HG03439 (cell line): Measurements from ENCODE around the gene NKTR.

Source experiments
- ATAC-seq: cut with Tn5 transposase; IDR thresholded peaks from one replicate; pipeline ENCODE4 v1.9.1; 2021; ENCODE audit warnings: mild to moderate bottlenecking, moderate library complexity; ENCODE audit not compliant: unreplicated experiment

NKTR gene

DNA sequence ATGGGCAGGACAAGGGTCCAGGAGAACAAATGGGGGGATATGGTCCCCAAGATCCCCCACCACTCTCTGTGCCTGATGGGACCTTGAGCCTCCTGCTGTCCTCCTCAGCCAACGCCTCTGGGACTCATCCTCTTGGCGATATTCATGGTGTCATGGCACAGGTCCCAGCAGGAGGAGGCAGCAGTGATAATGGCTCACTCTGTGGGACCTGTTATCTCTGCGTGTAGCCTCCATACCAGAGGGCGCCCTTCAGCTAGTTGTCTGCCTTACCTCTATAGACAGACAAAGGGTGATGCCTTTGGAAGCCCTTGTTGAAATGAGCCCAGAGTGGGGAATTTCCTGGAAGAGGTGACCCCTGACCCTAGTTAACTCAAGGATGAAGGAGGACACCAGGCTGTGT is 60.4 kb downstream of the NKTR start:
- no peak for ATAC-seq

DNA sequence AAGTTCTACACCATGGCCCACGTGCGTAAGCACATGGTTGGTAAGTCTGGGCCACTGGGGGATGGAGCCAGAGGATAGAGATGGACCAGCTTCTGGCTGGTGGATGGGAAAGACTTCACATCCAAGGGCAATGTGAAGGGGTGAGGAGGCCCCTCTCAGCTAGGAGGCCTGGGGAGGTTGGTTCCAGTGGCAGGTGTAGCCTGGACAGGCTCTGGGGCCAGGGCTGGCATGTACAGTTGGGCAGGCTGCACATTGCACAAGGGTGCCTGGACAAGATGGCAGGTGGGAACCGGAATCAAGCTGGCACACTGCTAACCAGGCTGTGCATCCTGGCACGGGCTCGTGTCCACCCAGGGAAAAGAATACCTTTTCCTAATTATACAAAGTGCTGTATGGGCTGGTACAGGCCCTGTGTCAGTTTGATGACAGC is 61.1 kb downstream of the NKTR start:
- no peak for ATAC-seq

DNA sequence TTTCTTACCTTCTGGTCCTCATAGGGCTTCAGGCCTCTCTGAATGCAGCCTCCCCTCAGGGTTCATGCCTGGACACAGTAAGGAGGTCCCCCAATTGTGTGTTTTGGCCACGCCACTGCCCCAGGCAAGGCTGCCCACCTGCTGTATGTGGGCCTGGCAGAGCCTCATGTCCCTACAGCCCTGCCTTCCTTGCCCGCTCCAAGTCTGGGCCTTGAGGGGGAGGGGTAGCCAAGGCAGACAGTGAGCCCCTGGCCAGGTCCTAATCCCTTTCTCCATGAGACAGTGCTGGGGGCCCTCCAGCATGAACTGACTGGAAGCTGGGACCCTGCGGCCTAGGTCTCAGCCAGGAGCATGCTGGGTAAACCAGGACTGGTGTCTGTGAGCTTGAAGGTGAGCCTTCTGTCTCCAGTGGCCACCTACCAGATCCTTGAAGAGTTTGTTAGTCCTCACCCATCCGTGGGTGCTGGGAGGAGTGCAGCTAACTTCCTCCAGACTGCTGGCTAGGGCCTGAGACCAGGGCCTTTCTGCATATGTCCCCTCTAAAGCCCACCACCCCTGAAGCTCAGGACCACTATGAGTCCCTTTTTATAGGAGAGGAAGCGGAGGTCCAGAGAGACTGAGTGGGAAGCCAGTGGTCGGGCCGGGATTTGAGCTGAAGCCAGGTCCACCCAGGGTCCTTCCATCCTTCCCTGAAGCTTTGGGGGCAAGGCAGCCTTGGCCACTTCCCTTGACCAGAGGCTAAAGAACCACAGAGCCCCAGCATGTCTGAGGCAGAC is 61.7 kb downstream of the NKTR start:
- no peak for ATAC-seq

DNA sequence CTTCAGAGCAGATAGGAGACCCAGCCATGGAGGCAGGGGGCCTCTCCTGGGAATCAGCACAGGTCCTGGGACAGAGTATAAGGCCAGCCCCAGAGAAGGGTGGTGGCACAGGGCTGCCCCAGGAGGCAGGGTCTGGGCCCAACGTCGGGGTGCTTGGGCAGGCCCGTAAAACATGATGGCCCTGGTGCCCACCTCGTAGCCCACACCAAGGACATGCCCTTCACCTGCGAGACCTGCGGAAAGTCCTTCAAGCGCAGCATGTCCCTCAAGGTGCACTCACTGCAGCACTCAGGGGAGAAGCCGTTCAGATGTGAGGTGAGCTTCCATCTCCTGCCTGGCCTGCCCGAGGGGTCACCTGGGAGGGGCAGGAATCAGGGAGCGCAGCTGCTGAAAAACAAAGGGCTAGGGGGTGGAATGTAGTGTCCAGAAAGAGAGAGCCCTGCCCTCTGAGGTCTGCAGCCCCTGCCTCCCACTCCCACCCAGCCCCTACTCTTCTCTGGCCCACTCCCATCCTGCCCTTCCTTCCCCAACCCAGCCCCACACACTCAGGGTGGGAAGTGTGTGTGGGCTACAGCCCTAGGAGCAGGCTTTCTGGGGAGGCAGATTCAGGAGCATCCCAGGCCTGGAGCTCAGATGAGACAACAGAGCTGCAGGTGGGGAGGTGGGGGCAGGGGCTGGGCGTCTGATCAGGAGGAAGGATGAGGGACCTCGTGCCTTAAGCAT is 62.5 kb downstream of the NKTR start:
- no peak for ATAC-seq

DNA sequence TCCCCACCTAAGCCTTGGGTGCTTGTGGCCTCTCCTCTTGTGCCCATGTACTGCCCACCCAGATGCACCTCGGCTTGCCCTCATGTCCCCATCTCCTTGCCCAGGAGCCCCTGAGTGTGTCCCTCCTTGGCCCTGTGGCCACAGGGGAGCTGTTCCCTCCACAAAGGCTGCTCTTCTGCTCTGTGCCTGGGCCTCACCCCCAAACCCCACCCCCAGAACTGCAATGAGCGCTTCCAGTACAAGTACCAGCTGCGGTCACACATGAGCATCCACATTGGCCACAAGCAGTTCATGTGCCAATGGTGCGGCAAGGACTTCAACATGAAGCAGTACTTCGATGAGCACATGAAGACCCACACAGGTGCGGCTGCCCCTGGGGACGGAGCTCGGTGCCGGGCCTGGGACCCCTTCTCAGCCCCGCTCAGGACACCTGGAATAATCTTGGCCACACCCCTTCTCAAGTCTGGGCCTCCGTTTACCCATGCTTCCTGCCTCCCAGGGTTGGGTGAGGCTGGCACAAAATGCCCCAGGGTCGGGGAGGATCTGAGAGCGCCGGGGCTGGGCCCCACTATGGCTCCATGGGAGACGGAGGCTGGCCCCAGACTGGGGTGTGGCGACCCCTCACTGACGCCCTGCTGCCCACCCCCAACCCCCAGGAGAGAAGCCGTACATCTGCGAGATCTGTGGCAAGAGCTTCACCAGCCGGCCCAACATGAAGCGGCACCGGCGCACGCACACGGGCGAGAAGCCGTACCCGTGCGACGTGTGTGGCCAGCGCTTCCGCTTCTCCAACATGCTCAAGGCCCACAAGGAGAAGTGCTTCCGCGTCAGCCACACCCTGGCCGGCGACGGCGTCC is 63.3 kb downstream of the NKTR start:
- ATAC-seq: no peak

DNA sequence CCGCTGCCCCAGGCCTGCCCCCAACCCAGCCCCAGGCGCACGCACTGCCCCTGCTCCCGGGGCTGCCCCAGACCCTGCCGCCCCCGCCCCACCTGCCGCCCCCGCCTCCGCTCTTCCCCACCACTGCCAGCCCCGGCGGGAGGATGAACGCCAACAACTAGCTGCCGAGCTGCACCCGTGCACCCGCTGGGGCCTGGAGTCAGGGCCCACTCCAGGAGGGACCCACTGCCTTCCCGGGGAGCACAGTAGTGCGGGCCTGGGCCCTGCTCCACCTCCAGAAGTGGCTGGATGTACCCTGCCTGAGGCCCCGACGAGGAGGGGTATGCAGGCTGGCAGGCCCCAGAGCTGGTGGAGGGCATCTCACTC is 63.9 kb downstream of the NKTR start:
- no peak for ATAC-seq

DNA sequence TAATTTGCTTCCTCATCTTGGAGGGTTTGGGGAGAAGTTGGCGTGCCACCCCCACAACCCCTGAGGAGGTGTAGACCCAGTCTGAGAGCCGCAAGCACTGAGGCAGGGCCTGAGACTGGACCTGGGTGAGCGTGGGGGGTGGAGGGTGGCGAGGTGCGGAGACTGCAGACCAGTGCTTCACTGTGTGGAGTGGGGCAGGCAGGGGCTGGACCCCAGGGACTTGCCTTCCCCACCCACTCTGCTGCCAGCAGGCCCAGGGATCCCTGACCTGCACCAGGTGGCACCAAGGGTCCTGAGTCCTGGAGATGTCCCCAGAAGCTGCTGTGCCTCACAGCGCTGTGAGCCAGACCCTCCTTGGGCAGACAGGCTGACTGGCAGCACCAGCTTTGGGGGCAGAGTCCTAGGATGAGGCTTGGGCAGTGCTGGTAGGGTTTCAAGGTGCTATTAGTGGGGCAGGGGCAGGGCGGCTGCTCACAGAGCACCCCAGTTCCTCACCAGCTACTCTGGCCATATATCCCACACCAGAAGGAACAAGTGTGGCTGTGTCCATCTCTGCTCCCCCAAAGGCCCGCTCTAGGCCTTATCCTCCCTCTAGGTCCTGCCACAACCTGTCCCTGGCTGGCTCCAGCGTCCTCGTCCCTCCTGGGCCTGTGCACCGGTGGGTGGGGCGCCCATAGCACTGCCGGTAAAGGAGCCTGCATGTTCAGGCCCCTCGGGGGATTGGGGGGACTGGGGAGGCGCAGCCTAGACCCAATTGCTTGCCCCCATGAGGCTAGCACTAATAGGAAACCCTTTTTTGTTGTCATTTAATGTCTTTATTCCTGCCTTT is 64.8 kb downstream of the NKTR start:
- ATAC-seq: no peak

DNA sequence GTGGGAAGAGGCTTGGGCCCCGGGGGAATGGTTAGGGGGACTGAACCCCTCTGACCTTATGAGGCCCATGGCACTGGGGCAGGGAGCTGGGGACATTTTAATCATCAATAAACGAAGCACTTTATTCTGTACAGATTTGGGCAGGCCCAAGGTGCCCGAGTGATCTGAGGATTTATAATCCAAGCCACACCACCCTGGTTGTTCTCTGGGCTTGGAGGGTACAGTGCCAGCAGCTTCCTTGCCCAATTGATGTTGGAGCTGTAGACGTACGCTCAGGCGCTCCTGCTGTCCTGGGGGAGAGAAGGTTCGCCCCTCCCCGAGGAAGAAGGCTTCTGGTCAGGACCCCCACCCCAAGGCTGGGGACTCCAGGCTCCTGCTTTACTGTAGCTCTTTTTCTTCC is 65.5 kb downstream of the NKTR start:
- no peak for ATAC-seq

DNA sequence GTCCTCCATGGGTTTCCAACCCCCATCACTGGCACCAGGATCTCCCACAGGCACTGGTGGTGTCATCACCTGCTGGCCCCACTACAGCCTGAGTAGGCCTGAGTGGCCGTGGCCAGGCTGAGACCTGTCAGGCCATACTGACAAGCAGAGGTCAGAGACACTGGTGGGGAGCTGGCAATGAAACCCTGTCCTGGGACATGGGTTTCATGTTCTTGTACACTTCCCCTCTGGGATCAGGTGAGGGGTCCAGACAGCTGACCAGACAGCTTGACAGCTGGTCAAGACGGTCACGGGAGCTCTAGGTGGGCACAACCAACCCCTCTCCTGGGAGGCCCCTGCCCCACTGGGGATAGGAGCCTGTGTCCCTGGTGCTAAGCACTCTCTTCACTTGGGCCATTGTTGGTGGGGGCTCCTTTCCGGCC is 66.1 kb downstream of the NKTR start:
- no peak for ATAC-seq

DNA sequence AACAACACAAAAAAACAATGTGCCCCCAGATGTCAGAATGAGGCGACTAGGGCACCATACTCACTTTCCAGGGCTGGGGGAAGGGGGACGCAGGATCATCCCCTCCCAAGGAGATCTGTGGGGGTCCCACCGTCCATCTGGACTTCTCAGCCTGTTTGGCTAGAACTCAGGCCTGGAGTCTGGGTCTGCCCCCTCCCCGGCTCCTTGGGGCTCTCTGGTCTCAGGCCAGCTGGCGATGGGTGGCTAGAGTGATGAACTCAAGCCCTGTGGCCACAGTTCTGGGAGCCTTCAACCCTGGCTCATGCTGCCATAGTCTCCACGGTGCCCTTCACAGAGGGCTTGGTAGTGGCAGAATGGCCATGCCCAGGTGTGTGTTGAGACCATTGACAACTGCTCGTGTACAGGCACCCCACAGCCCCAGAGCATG is 66.6 kb downstream of the NKTR start:
- no peak for ATAC-seq

DNA sequence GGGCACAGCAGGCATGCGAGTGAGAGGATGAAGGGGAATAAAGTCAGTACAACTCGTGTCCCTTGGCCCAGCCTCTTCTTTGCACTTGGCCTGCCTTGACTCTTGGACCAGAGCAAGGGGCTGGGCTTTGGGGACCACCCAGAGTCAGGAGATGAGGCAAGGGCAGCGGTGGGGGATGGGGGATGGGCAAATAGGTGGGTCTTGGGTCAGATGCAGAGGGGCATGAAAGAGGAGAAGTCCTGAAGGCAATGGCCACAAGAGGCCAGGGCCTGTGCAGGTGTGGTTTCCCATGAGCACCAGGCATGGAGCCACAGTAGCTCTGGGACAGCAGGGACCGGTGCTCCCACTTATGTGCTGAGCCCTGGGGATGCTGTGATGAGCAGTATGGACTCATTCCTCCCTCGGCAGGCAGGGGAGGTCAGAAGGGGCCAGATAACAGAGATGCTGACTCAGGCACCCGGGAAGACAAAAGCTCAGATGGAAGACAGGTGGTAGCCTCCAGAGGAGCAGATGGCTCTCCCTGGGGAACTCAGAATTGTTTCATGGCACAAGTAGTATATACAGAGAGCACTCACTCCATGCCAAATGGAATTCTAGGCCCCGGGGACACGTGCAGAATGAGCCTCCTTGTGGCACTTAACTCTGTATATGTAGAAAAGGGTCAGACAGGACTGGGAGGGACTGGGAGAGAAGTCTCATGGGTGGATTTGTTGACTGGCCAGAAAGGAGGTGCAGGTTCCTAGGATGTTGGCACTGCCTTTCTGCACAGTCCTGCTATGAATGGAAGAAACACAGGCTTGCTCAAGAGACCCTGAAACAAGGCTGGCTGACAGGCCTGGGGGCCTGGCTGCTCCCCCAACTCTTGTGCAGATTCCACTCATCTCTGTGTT is 67.3 kb downstream of the NKTR start:
- ATAC-seq: no peak

DNA sequence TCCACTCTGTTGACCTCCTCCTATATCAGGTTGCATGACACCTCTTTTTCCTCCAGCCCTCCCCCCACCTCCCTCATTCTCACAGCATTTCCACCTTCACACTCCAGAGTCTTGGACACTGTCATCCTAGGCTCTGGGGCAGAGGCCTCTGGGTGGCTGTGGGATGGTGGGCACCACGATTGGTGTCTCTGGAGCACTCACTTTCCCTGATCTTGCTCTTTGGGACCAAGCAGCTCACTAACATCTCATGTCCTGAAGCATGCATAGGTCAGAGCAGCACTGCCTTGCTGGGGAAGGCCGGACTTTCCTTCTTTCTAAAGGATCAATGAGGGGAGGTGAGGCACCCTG is 67.9 kb downstream of the NKTR start:
- ATAC-seq: no peak

DNA sequence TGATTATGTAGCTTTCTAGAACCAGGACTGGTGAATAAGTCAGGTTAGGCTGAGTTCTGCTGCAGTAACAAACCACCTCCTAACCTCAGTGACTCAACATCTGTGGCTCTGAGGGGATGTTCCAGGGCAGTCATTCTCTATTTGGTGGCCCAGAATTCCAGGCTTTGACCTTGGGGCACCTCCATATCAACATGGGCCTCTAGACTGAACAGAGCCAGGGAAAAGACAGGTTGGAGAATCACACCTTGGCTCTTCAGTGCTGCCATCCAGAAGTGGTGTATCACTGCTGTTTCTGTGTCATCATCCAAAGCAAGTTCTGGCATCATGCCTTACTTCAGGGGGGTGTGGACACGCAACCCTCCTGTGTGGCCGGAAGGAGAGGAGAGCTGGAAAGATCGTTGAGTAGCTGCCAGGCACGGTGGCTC is 68.3 kb downstream of the NKTR start:
- no peak for ATAC-seq

DNA sequence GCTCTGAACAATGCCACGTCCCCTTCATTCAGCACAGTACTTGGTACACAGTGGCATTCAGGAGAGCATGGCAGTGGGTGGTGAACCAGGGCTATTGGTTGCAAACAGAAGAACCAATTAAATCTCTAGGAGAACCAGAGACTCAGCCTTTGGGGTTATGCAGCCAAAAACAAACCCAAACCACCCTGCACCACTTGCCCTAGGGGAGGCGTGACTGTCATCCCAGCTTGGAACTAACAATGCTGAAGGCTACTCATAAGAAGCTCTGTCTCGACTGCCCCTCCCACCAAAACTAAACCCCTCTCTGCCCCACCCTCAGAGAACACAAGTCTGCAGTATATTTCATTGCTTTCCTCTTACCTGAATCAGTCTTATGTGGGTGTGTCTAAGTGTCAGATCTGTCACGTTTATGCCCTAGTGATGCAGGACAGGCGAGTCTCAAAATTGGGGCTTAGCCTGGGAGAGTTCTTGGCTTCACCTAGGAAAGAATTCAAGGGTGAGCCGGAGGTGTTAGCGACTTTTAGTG is 69.6 kb downstream of the NKTR start:
- no peak for ATAC-seq

DNA sequence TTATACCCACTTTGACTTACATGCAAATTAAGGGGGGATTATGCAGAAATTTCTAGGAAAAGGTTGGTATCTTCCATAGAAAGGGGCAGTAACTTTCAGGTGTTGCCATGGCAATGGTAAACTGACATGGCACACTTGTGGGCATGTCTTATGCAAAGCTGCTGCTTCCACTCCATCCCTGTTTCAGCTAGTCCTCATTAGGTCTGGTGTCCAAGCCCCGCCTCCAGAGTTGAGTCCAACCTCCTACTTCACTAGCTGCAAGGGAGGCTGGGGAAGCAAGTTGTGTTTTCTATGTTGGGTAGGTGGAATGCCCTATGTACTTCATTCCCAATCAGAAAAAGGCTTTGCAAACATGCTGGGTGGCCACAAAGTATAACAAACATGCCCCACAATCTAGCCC is 70.2 kb downstream of the NKTR start:
- ATAC-seq: no peak

DNA sequence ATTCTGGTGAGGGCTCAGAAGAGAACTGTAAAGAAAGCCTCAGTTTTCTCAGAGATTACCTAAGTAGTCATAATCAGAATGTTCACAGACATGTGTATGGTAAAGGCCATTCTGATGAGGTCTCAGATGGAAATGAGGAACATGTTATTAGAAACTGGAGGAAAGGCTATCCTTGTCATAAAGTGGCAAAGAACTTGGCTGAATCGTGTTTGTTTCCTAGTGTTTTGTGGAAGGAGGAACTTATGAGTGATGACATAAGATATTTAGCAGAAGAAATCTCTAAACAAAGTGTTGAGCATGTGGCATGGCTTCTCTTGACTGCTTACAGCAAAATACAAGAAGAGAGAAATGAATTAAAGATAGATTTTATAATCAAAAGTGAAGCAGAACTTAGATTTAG is 72.0 kb downstream of the NKTR start:
- ATAC-seq: no peak

DNA sequence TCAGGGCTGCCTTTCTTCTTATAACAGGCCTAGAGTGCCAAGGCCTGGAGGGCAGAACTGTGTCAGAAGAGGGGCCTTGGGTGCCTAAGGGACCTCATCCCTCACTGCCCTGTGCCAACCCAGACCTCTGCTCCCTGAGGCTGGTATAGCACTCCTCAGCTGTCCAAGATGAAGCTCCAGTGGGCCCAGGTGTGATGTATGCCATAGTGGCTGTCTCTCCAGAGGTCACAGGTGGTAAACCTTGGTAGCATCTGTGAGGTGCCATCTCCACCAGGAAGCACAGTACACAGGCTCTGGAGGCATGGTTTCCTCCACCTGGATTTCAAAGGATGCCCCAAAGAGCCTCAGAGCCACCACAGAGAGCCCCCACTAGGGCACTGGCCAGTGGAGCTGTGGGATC is 72.6 kb downstream of the NKTR start:
- no peak for ATAC-seq

DNA sequence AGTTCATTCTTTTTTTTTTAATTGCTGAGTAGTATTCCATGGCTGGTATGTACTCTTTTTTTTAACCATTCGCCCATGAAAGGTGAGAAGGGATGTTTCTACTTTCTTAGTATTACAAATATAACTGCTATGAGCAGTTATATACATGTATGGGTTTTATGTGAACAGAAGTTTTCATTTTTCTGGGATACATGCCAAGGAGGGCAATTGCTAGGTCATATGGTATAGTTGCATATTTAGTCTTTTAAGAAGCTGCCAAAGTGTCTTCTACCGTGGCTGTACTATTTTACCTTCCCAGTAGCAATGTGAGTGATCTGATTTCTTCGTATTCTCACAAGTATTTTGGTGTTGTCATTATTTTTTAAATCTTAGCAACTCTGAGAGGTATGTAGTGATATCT is 73.7 kb downstream of the NKTR start:
- ATAC-seq: no peak

DNA sequence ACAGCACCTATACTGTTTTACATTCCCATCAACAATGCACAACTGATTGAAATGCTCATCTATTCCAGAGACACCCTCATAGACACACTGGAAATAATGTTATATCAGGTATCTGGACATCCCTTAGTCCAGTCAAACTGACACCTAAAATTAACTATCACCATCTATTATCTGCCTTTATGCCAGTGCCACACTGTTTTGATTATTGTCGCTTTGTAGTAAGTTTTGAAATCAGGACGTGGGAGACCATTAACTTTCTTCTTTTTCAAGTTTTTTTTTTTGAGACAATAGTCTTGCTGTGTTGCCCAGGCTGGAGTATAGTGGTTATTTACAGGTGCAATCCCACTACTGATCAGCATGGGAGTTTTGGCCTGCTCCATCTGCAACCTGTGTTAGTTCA is 75.4 kb downstream of the NKTR start:
- no peak for ATAC-seq

DNA sequence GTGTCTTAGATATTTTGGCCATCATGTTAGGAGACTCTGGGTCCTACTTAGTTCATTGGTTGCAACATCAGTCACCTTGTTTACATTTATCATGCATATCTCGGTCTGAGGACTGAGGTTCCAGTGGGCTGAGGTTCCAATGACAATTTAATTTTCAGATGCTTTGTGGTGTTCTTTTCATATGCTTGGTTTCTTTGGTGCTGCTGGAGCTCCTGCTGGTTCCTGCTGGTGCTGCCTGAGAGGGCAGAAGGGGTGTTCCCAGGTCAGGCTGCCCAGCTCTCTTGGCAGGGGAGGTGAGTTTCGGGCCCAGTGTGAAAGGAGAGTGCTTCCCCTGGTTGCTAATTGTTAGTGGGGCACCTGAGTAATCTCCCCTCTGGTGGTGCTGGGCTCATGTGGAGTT is 78.0 kb downstream of the NKTR start:
- no peak for ATAC-seq
